ENCODE data around the gene STPG1. TPM values are rescaled to one million over a fixed set of nuclear protein-coding genes. Genes with fewer than 3 reads are reported as not detected.

Gene STPG1
- polyA plus RNA-seq, 1 donor from 2014 or later, result 0.89 TPM

GRCh38 chr1:24319962-24320361, 93.6 kb downstream of the STPG1 start:
- Histone ChIP-seq H3K4me2 (ENCODE audit: low read length) (no peak overlapping the region), H3K9me3 (ENCODE audit: low read length) (no peaks in the 10 kb centered on the region), H4K20me1 (ENCODE audit: insufficient read depth) (no peaks in the 10 kb centered on the region), H2AFZ (ENCODE audit: low read depth, low read length) (no peak overlapping the region), H3K4me3 (ENCODE audit: low read length) (no peak overlapping the region), H3K27me3 (ENCODE audit: insufficient read depth, low read depth, low read length) (peaks cover 64% of the 10 kb centered on the region), H3K9me2 (ENCODE audit: insufficient read depth, low read length) (no peaks in the 10 kb centered on the region), H3K79me2 (replicated peaks; ENCODE audit: insufficient read depth, low read length) (no peaks in the 10 kb centered on the region), H3K27ac (ENCODE audit: low read length) (no peak overlapping the region), H3F3A (ENCODE audit: insufficient read depth, low read length, poor library complexity, severe bottlenecking) (no peaks in the 10 kb centered on the region), H3K36me3 (ENCODE audit: insufficient read depth, low read length) (no peaks in the 10 kb centered on the region), H3K9ac (ENCODE audit: low read length) (no peak overlapping the region)
- TF ChIP-seq EZH2 (IDR thresholded peaks at IDR 0.05; ENCODE audit: borderline replicate concordance, insufficient read depth, low read length, poor library complexity, severe bottlenecking) (no peak), SMC3 (conservative IDR thresholded peaks at IDR 0.05; ENCODE audit: poor library complexity) (no peak), RAD21 (conservative IDR thresholded peaks at IDR 0.05) (no peak), EP300 (conservative IDR thresholded peaks at IDR 0.05; ENCODE audit: poor library complexity, severe bottlenecking) (no peak), REST (IDR thresholded peaks at IDR 0.05; ENCODE audit: borderline replicate concordance) (no peak), CTCF (IDR thresholded peaks at IDR 0.05; ENCODE audit: poor library complexity, severe bottlenecking) (no peak), TAF1 (IDR thresholded peaks at IDR 0.05; ENCODE audit: low read depth) (no peak), POLR2AphosphoS5 (IDR thresholded peaks at IDR 0.05) (no peak), MXI1 (conservative IDR thresholded peaks at IDR 0.05; ENCODE audit: poor library complexity, severe bottlenecking) (no peak)

- no peak for TF ChIP-seq POLR2AphosphoS5 (IDR thresholded peaks at IDR 0.05)
- no peak for TF ChIP-seq EZH2 (IDR thresholded peaks at IDR 0.05; ENCODE audit: borderline replicate concordance, insufficient read depth, low read length, poor library complexity, severe bottlenecking)
- no peak for TF ChIP-seq SMC3 (conservative IDR thresholded peaks at IDR 0.05; ENCODE audit: poor library complexity)
- no peak for TF ChIP-seq TAF1 (IDR thresholded peaks at IDR 0.05; ENCODE audit: low read depth)
- no peak for TF ChIP-seq RAD21 (conservative IDR thresholded peaks at IDR 0.05)
- no peak for TF ChIP-seq REST (IDR thresholded peaks at IDR 0.05; ENCODE audit: borderline replicate concordance)
- TF ChIP-seq MXI1 (conservative IDR thresholded peaks at IDR 0.05; ENCODE audit: poor library complexity, severe bottlenecking), result no peak
- no peak for TF ChIP-seq CTCF (IDR thresholded peaks at IDR 0.05; ENCODE audit: poor library complexity, severe bottlenecking)
- TF ChIP-seq EP300 (conservative IDR thresholded peaks at IDR 0.05; ENCODE audit: poor library complexity, severe bottlenecking), result no peak
- no peak within 1 kb of the TSS for H3K4me2 ChIP-seq (ENCODE audit: low read length)
- no peaks in the 10 kb centered on the region for H3K9me3 ChIP-seq (ENCODE audit: low read length)
- H3K27ac ChIP-seq (ENCODE audit: low read length), result no peak within 1 kb of the TSS
- H3K4me3 ChIP-seq (ENCODE audit: low read length), result no peak within 1 kb of the TSS
- no peak within 1 kb of the TSS for H2AFZ ChIP-seq (ENCODE audit: low read depth, low read length)
- no peaks in the 10 kb centered on the region for H3K9me2 ChIP-seq (ENCODE audit: insufficient read depth, low read length)
- no peaks in the 10 kb centered on the region for H3K79me2 ChIP-seq (replicated peaks; ENCODE audit: insufficient read depth, low read length)
- peaks cover 64% of the 10 kb centered on the region for H3K27me3 ChIP-seq (ENCODE audit: insufficient read depth, low read depth, low read length)
- H3K9ac ChIP-seq (ENCODE audit: low read length), result no peak within 1 kb of the TSS
- no peaks in the 10 kb centered on the region for H3F3A ChIP-seq (ENCODE audit: insufficient read depth, low read length, poor library complexity, severe bottlenecking)
- no peaks in the 10 kb centered on the region for H4K20me1 ChIP-seq (ENCODE audit: insufficient read depth)
- H3K36me3 ChIP-seq (ENCODE audit: insufficient read depth, low read length), result no peaks in the 10 kb centered on the region
Observed at GRCh38 chr1:24319312-24319863, 94.2 kb downstream of the STPG1 start, which contains the start of gene GRHL3. Gene GRHL3, plus strand, starts transcription at chr1:24319357. Its CDS starts 195 bp downstream, at chr1:24319552.

Data from neural cell (in vitro differentiated cells).